Measurements from ENCODE around the gene WDR82.
A peak's percentile ranks its signal among the peaks of the same experiment; 100 is the strongest.

GRCh38 chr3:52245322-52246263 is 32.9 kb downstream of the WDR82 start, which contains the start of gene PPM1M:
- TF ChIP-seq POLR2A (IDR thresholded peaks at IDR 0.05) (peak in 1 of 2 donors; percentile 45), CTCF (IDR thresholded peaks at IDR 0.05) (no peak)
